ENCODE measurements around the gene OLAH. TPM values are rescaled to one million over a fixed set of nuclear protein-coding genes. Genes with fewer than 3 reads are reported as not detected.

Gene OLAH
- total RNA-seq, 1 experiment from 2014 or later, result not detected

Other genes starting within 250 kb of the OLAH start
- not detected in 2 replicates for gene CDNF, start 205.9 kb upstream of the OLAH start, total RNA-seq (2014; rRNA removed; shearing (Covaris generic))
- gene HSPA14, start 205.6 kb upstream of the OLAH start, total RNA-seq (2014; rRNA removed; shearing (Covaris generic)), result 39.9 and 51.2 TPM in 2 replicates
- gene MSANTD7, start 205.6 kb upstream of the OLAH start, total RNA-seq (2014; rRNA removed; shearing (Covaris generic)), result 14.4 and 14.7 TPM in 2 replicates
- gene SUV39H2, start 165.1 kb upstream of the OLAH start, total RNA-seq (2014; rRNA removed; shearing (Covaris generic)), result 29.0 and 35.7 TPM in 2 replicates
- 9.9 and 10.2 TPM in 2 replicates for gene DCLRE1C, start 89.8 kb upstream of the OLAH start, total RNA-seq (2014; rRNA removed; shearing (Covaris generic))
- gene MEIG1, start 84.6 kb upstream of the OLAH start, total RNA-seq (2014; rRNA removed; shearing (Covaris generic)), result not detected in 2 replicates
- 8.5 and 10.2 TPM in 2 replicates for gene ACBD7, start 44.8 kb downstream of the OLAH start, total RNA-seq (2014; rRNA removed; shearing (Covaris generic))
- gene RPP38, start 53.4 kb downstream of the OLAH start, total RNA-seq (2014; rRNA removed; shearing (Covaris generic)), result 6.6 and 8.8 TPM in 2 replicates
- gene NMT2, start 124.8 kb downstream of the OLAH start, total RNA-seq (2014; rRNA removed; shearing (Covaris generic)), result 31.7 and 37.2 TPM in 2 replicates